H1 (cell line): ENCODE measurements around the gene TOM1L2. TPM values are rescaled to one million over a fixed set of nuclear protein-coding genes. Genes with fewer than 3 reads are reported as not detected.

Experiments
- CTCF ChIA-PET: fragments of 300-600 bp; sonication (Branson Sonifier 250); formaldehyde crosslinking; loops from one replicate; lab custom pipeline; 2021; ENCODE audit not compliant: partially characterized antibody; lab: Charles Lee
- POLR2A ChIA-PET: fragments of 300-600 bp; sonication (Branson Sonifier 250); formaldehyde crosslinking; loops from one replicate; lab custom pipeline; 2021; ENCODE audit warnings: inconsistent platforms; ENCODE audit not compliant: partially characterized antibody; lab: Charles Lee
- DNase-seq, 2 experiments: peaks; one replicate each; pipeline versions ENCODE4 v3.0.0 to v3.0.0-alpha.2; 2010 to 2022; ENCODE audit warnings: low spot score in 2 of 2, low read depth in 1 of 2, mixed read lengths in 1 of 2
- FAIRE-seq: peaks from 2 replicates; lab custom pipeline; 2011; peaks lifted over from hg19 to GRCh38; lab: Jason Lieb, UNC
- H2AFZ ChIP-seq: 2 replicates; pipeline ENCODE4 v1.8.1; 2012; ENCODE audit warnings: low read length, inconsistent platforms
- H2AK5ac ChIP-seq: 2 replicates; pipeline ENCODE4 v1.6.1; 2013; ENCODE audit warnings: low read depth, low read length
- H2BK120ac ChIP-seq: replicated peaks from 2 replicates; pipeline ENCODE3; 2013; ENCODE audit warnings: low read depth, low read length, inconsistent platforms
- H2BK12ac ChIP-seq: 2 replicates; pipeline ENCODE4 v1.6.1; 2013; ENCODE audit warnings: low read depth, low read length
- H2BK15ac ChIP-seq: 2 replicates; pipeline ENCODE4 v1.6.1; 2013; ENCODE audit warnings: low read length
- H2BK20ac ChIP-seq: 2 replicates; pipeline ENCODE4 v1.6.1; 2013; ENCODE audit warnings: low read length
- H2BK5ac ChIP-seq: 2 replicates; pipeline ENCODE4 v1.6.1; 2013; ENCODE audit warnings: low read depth, low read length
- H3K14ac ChIP-seq: 2 replicates; pipeline ENCODE4 v1.6.1; 2013; ENCODE audit warnings: inconsistent platforms; ENCODE audit not compliant: insufficient read length
- H3K18ac ChIP-seq: 2 replicates; pipeline ENCODE4 v1.6.1; 2013; ENCODE audit warnings: low read length; ENCODE audit errors: extremely low read depth
- H3K23ac ChIP-seq: 2 replicates; pipeline ENCODE4 v1.6.1; 2013; ENCODE audit warnings: inconsistent platforms; ENCODE audit not compliant: insufficient read length
- H3K23me2 ChIP-seq: 2 replicates; pipeline ENCODE4 v1.6.1; 2013; ENCODE audit warnings: low read depth, low read length
- H3K27ac ChIP-seq: 2 replicates; pipeline ENCODE4 v1.6.1; 2011; ENCODE audit warnings: low read depth, low read length, inconsistent platforms
- H3K27me3 ChIP-seq, 4 experiments: replicated peaks in 1 of 4; 1 replicate in 1 of 4; 2 replicates in 3 of 4; pipeline versions ENCODE4 v1.6.1 to v1.8.1; 2011 to 2013; ENCODE audit warnings: low read length in 3 of 4, mild to moderate bottlenecking in 3 of 4, inconsistent platforms in 2 of 4, mixed read lengths in 2 of 4, moderate library complexity in 1 of 4; ENCODE audit not compliant: control insufficient read depth in 3 of 4, insufficient read depth in 3 of 4; ENCODE audit errors: extremely low read depth in 1 of 4
- H3K36me3 ChIP-seq, 4 experiments: 2 replicates each; pipeline versions ENCODE4 v1.6.1 to v1.8.1; 2011 to 2013; ENCODE audit warnings: mild to moderate bottlenecking in 4 of 4, low read length in 3 of 4, moderate library complexity in 2 of 4, control low read depth in 1 of 4, inconsistent platforms in 1 of 4; ENCODE audit not compliant: insufficient read depth in 4 of 4, control insufficient read depth in 2 of 4
- H3K4ac ChIP-seq: replicated peaks from 2 replicates; pipeline ENCODE3; 2013; ENCODE audit warnings: low read length, low read depth, mixed read lengths, inconsistent platforms; ENCODE audit not compliant: insufficient read length
- H3K4me1 ChIP-seq, 4 experiments: replicated peaks in 1 of 4; 1 replicate in 1 of 4; 2 replicates in 3 of 4; pipeline versions ENCODE4 v1.6.1 to v1.8.1; 2011 to 2013; ENCODE audit warnings: low read length in 3 of 4, inconsistent platforms in 2 of 4, mixed read lengths in 1 of 4; ENCODE audit not compliant: insufficient read depth in 4 of 4, control insufficient read depth in 3 of 4
- H3K4me2 ChIP-seq, 2 experiments: 2 replicates each; pipeline versions ENCODE4 v1.6.1 to v1.8.1; 2011 to 2013; ENCODE audit warnings: low read depth in 2 of 2, low read length in 2 of 2, control low read depth in 1 of 2, inconsistent platforms in 1 of 2, mild to moderate bottlenecking in 1 of 2; ENCODE audit not compliant: insufficient read depth in 1 of 2
- H3K4me3 ChIP-seq, 4 experiments: fragments of 200-600, 300-600 bp in 1 of 4; sonication (generic), shearing (Covaris generic), sonication (Bioruptor Twin) in 1 of 4; 2 replicates each; pipeline versions ENCODE4 v1.5.1 to v1.8.1; 2011 to 2016; ENCODE audit warnings: low read length in 4 of 4, low read depth in 3 of 4, control low read depth in 2 of 4, inconsistent platforms in 2 of 4, mild to moderate bottlenecking in 2 of 4, mixed read lengths in 1 of 4, moderate library complexity in 1 of 4; ENCODE audit not compliant: insufficient read depth in 2 of 4; ENCODE audit errors: extremely low read depth in 1 of 4
- H3K56ac ChIP-seq: replicated peaks from 2 replicates; pipeline ENCODE3; 2013; ENCODE audit warnings: low read depth, mild to moderate bottlenecking, mixed read lengths, low read length, inconsistent platforms; ENCODE audit not compliant: insufficient read length
- H3K79me1 ChIP-seq: 2 replicates; pipeline ENCODE4 v1.6.1; 2013; ENCODE audit warnings: low read depth, low read length, control low read depth
- H3K79me2 ChIP-seq, 2 experiments: 2 replicates each; pipeline versions ENCODE4 v1.6.1 to v1.8.1; 2012 to 2013; ENCODE audit warnings: low read length in 2 of 2, mild to moderate bottlenecking in 2 of 2, inconsistent platforms in 1 of 2; ENCODE audit not compliant: insufficient read depth in 2 of 2, control insufficient read depth in 1 of 2
- H3K9ac ChIP-seq, 4 experiments: replicated peaks in 1 of 4; 1 replicate in 1 of 4; 2 replicates in 3 of 4; pipeline versions ENCODE4 v1.6.1 to v1.8.1; 2011 to 2013; ENCODE audit warnings: low read depth in 3 of 4, low read length in 3 of 4, control low read depth in 2 of 4, mild to moderate bottlenecking in 2 of 4, moderate library complexity in 2 of 4, inconsistent platforms in 1 of 4; ENCODE audit errors: extremely low read depth in 1 of 4
- H3K9me3 ChIP-seq, 2 experiments: 2 replicates each; pipeline versions ENCODE4 v1.6.1 to v1.8.1; 2012 to 2013; ENCODE audit warnings: mild to moderate bottlenecking in 2 of 2, moderate library complexity in 2 of 2, control low read depth in 1 of 2, inconsistent platforms in 1 of 2, low read depth in 1 of 2, low read length in 1 of 2, mixed read lengths in 1 of 2; ENCODE audit not compliant: insufficient read depth in 2 of 2
- H4K20me1 ChIP-seq, 2 experiments: replicated peaks in 1 of 2; 2 replicates each; pipeline versions ENCODE3 to v1.8.1; 2011 to 2013; ENCODE audit warnings: inconsistent platforms in 2 of 2, low read length in 2 of 2, mild to moderate bottlenecking in 1 of 2; ENCODE audit not compliant: insufficient read depth in 2 of 2, control insufficient read depth in 1 of 2
- H4K5ac ChIP-seq: 2 replicates; pipeline ENCODE4 v1.6.1; 2013; ENCODE audit warnings: low read length, low read depth, mixed read lengths, inconsistent platforms; ENCODE audit not compliant: insufficient read length
- H4K8ac ChIP-seq: 2 replicates; pipeline ENCODE4 v1.8.0; 2013; ENCODE audit warnings: mild to moderate bottlenecking, moderate library complexity, low read length, inconsistent platforms; ENCODE audit not compliant: insufficient read depth; ENCODE audit errors: extremely low read depth
- H4K91ac ChIP-seq: replicated peaks from 2 replicates; pipeline ENCODE3; 2013; ENCODE audit warnings: low read length, mixed read lengths, inconsistent platforms; ENCODE audit not compliant: insufficient read length
- ATF3 ChIP-seq: IDR thresholded peaks from 2 replicates; pipeline ENCODE4 v1.6.1; 2011; ENCODE audit warnings: low read depth, mild to moderate bottlenecking, low read length; ENCODE audit not compliant: insufficient read depth
- BACH1 ChIP-seq: IDR thresholded peaks from 2 replicates; pipeline ENCODE4 v1.6.1; 2012; ENCODE audit warnings: low read length, improper control_type of control experiment
- CEBPB ChIP-seq: IDR thresholded peaks from 2 replicates; pipeline ENCODE4 v1.6.1; 2012; ENCODE audit warnings: low read depth, low read length
- CREB1 ChIP-seq: IDR thresholded peaks from 2 replicates; pipeline ENCODE4 v1.6.1; 2012; ENCODE audit warnings: inconsistent platforms
- GTF2F1 ChIP-seq: IDR thresholded peaks from 2 replicates; pipeline ENCODE4 v1.6.1; 2012; ENCODE audit warnings: low read depth, low read length, improper control_type of control experiment, borderline replicate concordance
- HDAC2 ChIP-seq, 2 experiments: fragments of 300-600 bp in 1 of 2; sonication (generic) in 1 of 2; IDR thresholded peaks; 2 replicates each; pipeline ENCODE4 v1.6.1; 2011 to 2012; ENCODE audit warnings: low read depth in 2 of 2, low read length in 2 of 2, mild to moderate bottlenecking in 2 of 2, moderate library complexity in 2 of 2, borderline replicate concordance in 1 of 2, inconsistent platforms in 1 of 2
- JUN ChIP-seq: IDR thresholded peaks from 2 replicates; pipeline ENCODE4 v1.6.1; 2011; ENCODE audit warnings: low read depth, mild to moderate bottlenecking, improper control_type of control experiment, low read length
- PHF8 ChIP-seq: fragments of 200-600 bp; sonication (generic); conservative IDR thresholded peaks from 2 replicates; pipeline ENCODE4 v1.7.1; 2012; ENCODE audit warnings: low read depth, mild to moderate bottlenecking, inconsistent platforms, low read length, moderate library complexity
- POLR2AphosphoS5 ChIP-seq: IDR thresholded peaks from 2 replicates; pipeline ENCODE4 v1.6.1; 2011; ENCODE audit warnings: low read depth, low read length
- POU5F1 ChIP-seq: IDR thresholded peaks from 2 replicates; pipeline ENCODE4 v1.6.1; 2011; ENCODE audit warnings: low read depth, mild to moderate bottlenecking, low read length, moderate library complexity
- SP1 ChIP-seq: IDR thresholded peaks from 2 replicates; pipeline ENCODE4 v1.6.1; 2011; ENCODE audit warnings: low read depth, low read length
- TCF12 ChIP-seq: IDR thresholded peaks from 2 replicates; pipeline ENCODE4 v1.6.1; 2011; ENCODE audit warnings: low read depth, mild to moderate bottlenecking, low read length
- ZNF274 ChIP-seq: IDR thresholded peaks from 2 replicates; pipeline ENCODE4 v1.7.0; 2012; ENCODE audit warnings: low read length, borderline replicate concordance; ENCODE audit errors: extremely low read depth
- WGBS, 2 experiments: shearing (Covaris generic) in 1 of 2; methylation state at CpG; one replicate each; pipeline versions ENCODE4 v1.1.6 to v1.1.7; 2013 to 2015; ENCODE audit warnings: low lambda C conversion rate in 2 of 2, mixed read lengths in 2 of 2, inconsistent platforms in 1 of 2, low coverage in 1 of 2, missing lambda C conversion rate in 1 of 2; ENCODE audit not compliant: insufficient replicate concordance in 2 of 2, insufficient coverage in 1 of 2, insufficient read length in 1 of 2; ENCODE audit errors: extremely low coverage in 1 of 2, missing lambda C conversion rate in 1 of 2; 5-methylcytosine and 5-hydroxymethylcytosine counted together
- polyA plus RNA-seq, 7 experiments: library from polyadenylated mRNA; depleted of rRNA in 3 of 7; stranded (reverse) in 5 of 7; unstranded in 2 of 7; fragments of >200 nt in 5 of 7; fragments of 200-250 nt in 2 of 7; gene quantifications; 1 replicate in 5 of 7; 2 replicates in 1 of 7; 4 replicates in 1 of 7; pipeline versions ENCODE4 v1.2.1 to v1.2.3, GENCODE V29; 2011 to 2013; ENCODE audit warnings: missing spikeins in 2 of 7, mixed read lengths in 2 of 7
- total RNA-seq: library from RNA; stranded (reverse); fragmentation: NEBNext Ultra II Directional; extraction: Animal tissue kit (Norgen Biotek cat#: 25700); gene quantifications from 2 replicates; pipeline ENCODE4 v1.2.1, GENCODE V29; 2021

TOM1L2 gene
- total and polyA plus RNA-seq, 2 of the 8 experiments (the other 6 are each of a cell fraction or from before 2014, with no cell fraction given): 2.0 to 3.4 TPM

- Histone ChIP-seq H3K27me3 (no peaks in the 10 kb centered on the region; a peak in 1 of 7 replicates), H2BK120ac (no peak overlapping the region), H3K36me3 (no peaks in the 10 kb centered on the region), H2BK15ac (no peak overlapping the region), H2AFZ (no peak overlapping the region), H4K20me1 (no peaks in the 10 kb centered on the region), H2BK12ac (0 out of 2 replicates have a peak overlapping the region, but pooled peaks have one; percentile 33), H3K56ac (no peak overlapping the region), H3K79me2 (no peaks in the 10 kb centered on the region), H3K23ac (no peak overlapping the region), H3K4me2 (no peak overlapping the region), H2BK5ac (no peak overlapping the region), H2AK5ac (no peak overlapping the region), H3K4me3 (no peak overlapping the region), H4K5ac (no peak overlapping the region), H2BK20ac (no peak overlapping the region), H3K18ac (no peak overlapping the region), H4K8ac (no peak overlapping the region), H3K9me3 (no peaks in the 10 kb centered on the region), H3K14ac (no peak overlapping the region), H3K4me1 (peaks cover 0 to 10% (median 4%) of the 10 kb centered on the region in 4 experiments; a peak in 2 of 7 replicates), H3K27ac (no peak overlapping the region), H3K79me1 (no peaks in the 10 kb centered on the region), H3K4ac (no peak overlapping the region), H3K9ac (no peak overlapping the region), H4K91ac (no peak overlapping the region), H3K23me2 (no peaks in the 10 kb centered on the region)
- 83% methylated on average over 4 of the region's 4 CpGs; no CpG with 5 or more reads in 1 of the 2 experiments for WGBS, 2 experiments
- no peak for FAIRE-seq
- ChIA-PET POLR2A (interaction anchor here (12.1 kb wide), 1 partner anchor 17 kb away, joined by 122 read pairs; the partner anchor contains the start of gene SREBF1), CTCF (interaction anchor here (1.0 to 26.2 kb wide), 8 partner anchors 9 to 62 kb away, joined by 3 to 404 read pairs (median 4); no protein-coding TSS in a partner anchor)
- TF ChIP-seq GTF2F1: no peak
- TF ChIP-seq POLR2AphosphoS5: no peak
- TF ChIP-seq HDAC2 (IDR thresholded peaks at IDR 0.05; ENCODE audit: borderline replicate concordance in 1 of 2, low read depth in 2 of 2, low read length in 2 of 2): no peak
- no peak for TF ChIP-seq CREB1
- no peak for TF ChIP-seq POU5F1
- TF ChIP-seq TCF12: no peak
- TF ChIP-seq ATF3: no peak
- no peak for TF ChIP-seq PHF8
- TF ChIP-seq CEBPB: no peak
- no peak for TF ChIP-seq SP1
- no peak for TF ChIP-seq ZNF274
- TF ChIP-seq JUN: no peak
- TF ChIP-seq BACH1: no peak
- no peak for DNase-seq
Measured at GRCh38 chr17:17857496-17857895, 114.7 kb downstream of the TOM1L2 start.
